ENCODE results near the gene PITPNM1. TPM values are rescaled to one million over a fixed set of nuclear protein-coding genes. Genes with fewer than 3 reads are reported as not detected.

Gene PITPNM1
- total RNA-seq, 1 experiment from 2014 or later = 29.9 TPM

Other genes with a start within 250 kb of the PITPNM1 start
- gene GRK2, start 238.9 kb downstream of the PITPNM1 start, total RNA-seq (2014; rRNA removed; shearing (Covaris generic)) = 40.3 and 44.6 TPM in 2 replicates
- gene ANKRD13D, start 216.1 kb downstream of the PITPNM1 start, total RNA-seq (2014; rRNA removed; shearing (Covaris generic)) = 25.4 and 51.8 TPM in 2 replicates
- gene SSH3, start 201.8 kb downstream of the PITPNM1 start, total RNA-seq (2014; rRNA removed; shearing (Covaris generic)) = 3.2 and 10.0 TPM in 2 replicates
- 75.8 and 96.0 TPM in 2 replicates for gene POLD4, start 151.8 kb downstream of the PITPNM1 start, total RNA-seq (2014; rRNA removed; shearing (Covaris generic))
- 7.5 and 8.1 TPM in 2 replicates for gene CLCF1, start 131.8 kb downstream of the PITPNM1 start, total RNA-seq (2014; rRNA removed; shearing (Covaris generic))
- 6.2 and 15.0 TPM in 2 replicates for gene RAD9A, start 113.4 kb downstream of the PITPNM1 start, total RNA-seq (2014; rRNA removed; shearing (Covaris generic))
- 192 and 217 TPM in 2 replicates for gene PPP1CA, start 103.5 kb downstream of the PITPNM1 start, total RNA-seq (2014; rRNA removed; shearing (Covaris generic))
- gene TBC1D10C, start 101.3 kb downstream of the PITPNM1 start, total RNA-seq (2014; rRNA removed; shearing (Covaris generic)) = not detected in 2 replicates
- 0.05 TPM in 1 of 2 replicates, not detected in the other for gene CARNS1, start 89.7 kb downstream of the PITPNM1 start, total RNA-seq (2014; rRNA removed; shearing (Covaris generic))
- 83.6 and 89.8 TPM in 2 replicates for gene RPS6KB2, start 76.9 kb downstream of the PITPNM1 start, total RNA-seq (2014; rRNA removed; shearing (Covaris generic))
- 1.5 and 2.3 TPM in 2 replicates for gene PTPRCAP, start 67.7 kb downstream of the PITPNM1 start, total RNA-seq (2014; rRNA removed; shearing (Covaris generic))
- gene CORO1B, start 61.9 kb downstream of the PITPNM1 start, total RNA-seq (2014; rRNA removed; shearing (Covaris generic)) = 108 and 116 TPM in 2 replicates
- not detected in 2 replicates for gene GPR152, start 52.6 kb downstream of the PITPNM1 start, total RNA-seq (2014; rRNA removed; shearing (Covaris generic))
- not detected in 2 replicates for gene CABP4, start 50.0 kb downstream of the PITPNM1 start, total RNA-seq (2014; rRNA removed; shearing (Covaris generic))
- 14.0 and 20.0 TPM in 2 replicates for gene TMEM134, start 36.1 kb downstream of the PITPNM1 start, total RNA-seq (2014; rRNA removed; shearing (Covaris generic))
- 95.8 and 99.9 TPM in 2 replicates for gene AIP, start 22.3 kb downstream of the PITPNM1 start, total RNA-seq (2014; rRNA removed; shearing (Covaris generic))
- gene CDK2AP2, start 2.8 kb upstream of the PITPNM1 start, total RNA-seq (2014; rRNA removed; shearing (Covaris generic)) = 48.4 and 50.9 TPM in 2 replicates
- not detected in 2 replicates for gene CABP2, start 18.1 kb upstream of the PITPNM1 start, total RNA-seq (2014; rRNA removed; shearing (Covaris generic))
- gene GSTP1, start 78.4 kb upstream of the PITPNM1 start, total RNA-seq (2014; rRNA removed; shearing (Covaris generic)) = 639 and 900 TPM in 2 replicates
- 171 and 199 TPM in 2 replicates for gene NDUFV1, start 101.6 kb upstream of the PITPNM1 start, total RNA-seq (2014; rRNA removed; shearing (Covaris generic))
- 5.3 and 11.9 TPM in 2 replicates for gene NUDT8, start 124.6 kb upstream of the PITPNM1 start, total RNA-seq (2014; rRNA removed; shearing (Covaris generic))
- gene TBX10, start 134.4 kb upstream of the PITPNM1 start, total RNA-seq (2014; rRNA removed; shearing (Covaris generic)) = not detected in 2 replicates
- gene ACY3, start 145.4 kb upstream of the PITPNM1 start, total RNA-seq (2014; rRNA removed; shearing (Covaris generic)) = 0.41 and 0.89 TPM in 2 replicates
- gene ALDH3B2, start 169.3 kb upstream of the PITPNM1 start, total RNA-seq (2014; rRNA removed; shearing (Covaris generic)) = not detected in 2 replicates

Data from A172 (cell line).